ENCODE data around the gene MED13L.
"Not testable (repeated sequence)": the region's sequence is repeated elsewhere in the genome, so short reads cannot be mapped to it uniquely, and the experiment has no call there.

The MED13L gene

GRCh38 chr12:116303929-116304328 is 26.4 kb upstream of the MED13L start:
- no peak for DNase-seq (ENCODE audit: low read depth in 2 of 2)

- DNase-seq (ENCODE audit: low read depth in 2 of 2) = no peak
Observed at GRCh38 chr12:116303066-116303465, 25.6 kb upstream of the MED13L start.

GRCh38 chr12:116302166-116303058 is 24.9 kb upstream of the MED13L start:
- DNase-seq (ENCODE audit: low read depth in 2 of 2) = no peak

GRCh38 chr12:116301621-116302020 is 24.1 kb upstream of the MED13L start:
- no peak for DNase-seq (ENCODE audit: low read depth in 2 of 2)

- DNase-seq (ENCODE audit: low read depth in 2 of 2) = no peak
Observed at GRCh38 chr12:116299665-116300328, 22.3 kb upstream of the MED13L start.

- DNase-seq (ENCODE audit: low read depth in 2 of 2) = no peak
Observed at GRCh38 chr12:116299064-116299463, 21.6 kb upstream of the MED13L start.

- DNase-seq (ENCODE audit: low read depth in 2 of 2) = no peak
Observed at GRCh38 chr12:116298578-116298977, 21.1 kb upstream of the MED13L start.

GRCh38 chr12:116297224-116297834 is 19.8 kb upstream of the MED13L start:
- no peak for DNase-seq (ENCODE audit: low read depth in 2 of 2)

- no peak for DNase-seq (ENCODE audit: low read depth in 2 of 2)
Observed at GRCh38 chr12:116295327-116296263, 18.1 kb upstream of the MED13L start.

- DNase-seq (ENCODE audit: low read depth in 2 of 2) = no peak
Observed at GRCh38 chr12:116294454-116295165, 17.1 kb upstream of the MED13L start.

- DNase-seq (ENCODE audit: low read depth in 2 of 2) = no peak
Observed at GRCh38 chr12:116293687-116294453, 16.4 kb upstream of the MED13L start.

GRCh38 chr12:116291218-116291617 is 13.7 kb upstream of the MED13L start:
- DNase-seq (ENCODE audit: low read depth in 2 of 2) = no peak

- no peak for DNase-seq (ENCODE audit: low read depth in 2 of 2)
Observed at GRCh38 chr12:116288735-116289134, 11.2 kb upstream of the MED13L start.

GRCh38 chr12:116287842-116288301 is 10.4 kb upstream of the MED13L start:
- no peak for DNase-seq (ENCODE audit: low read depth in 2 of 2)

GRCh38 chr12:116284396-116284795 is 6.9 kb upstream of the MED13L start:
- DNase-seq (ENCODE audit: low read depth in 2 of 2) = no peak

GRCh38 chr12:116283881-116284280 is 6.4 kb upstream of the MED13L start:
- not testable (repeated sequence) for DNase-seq (ENCODE audit: low read depth in 2 of 2)

GRCh38 chr12:116282371-116283286 is 5.1 kb upstream of the MED13L start:
- no peak for DNase-seq (ENCODE audit: low read depth in 2 of 2)

- no peak for DNase-seq (ENCODE audit: low read depth in 2 of 2)
Observed at GRCh38 chr12:116280595-116281290, 3.2 kb upstream of the MED13L start.
